Type B pancreatic cell (in vitro differentiated cells): ENCODE data around the gene GDAP2. TPM values are rescaled to one million over a fixed set of nuclear protein-coding genes. Genes with fewer than 3 reads are reported as not detected.
"Not testable (repeated sequence)": the region's sequence is repeated elsewhere in the genome, so short reads cannot be mapped to it uniquely, and the experiment has no call there.

Source experiments
- DNase-seq: peaks from one replicate; pipeline ENCODE4 v3.0.0; 2021; ENCODE audit warnings: mixed read lengths; ENCODE audit not compliant: unreplicated experiment; ENCODE audit errors: extremely low spot score
- H3K27ac Mint-ChIP-seq: 2 replicates; pipeline ENCODE4 v1.8.0; 2021; ENCODE audit warnings: mild to moderate bottlenecking, mixed read lengths
- H3K27me3 Mint-ChIP-seq: 2 replicates; pipeline ENCODE4 v1.8.0; 2021; ENCODE audit warnings: mixed read lengths
- H3K36me3 Mint-ChIP-seq: 2 replicates; pipeline ENCODE4 v1.8.0; 2021; ENCODE audit warnings: mixed read lengths
- H3K4me1 Mint-ChIP-seq: one replicate; pipeline ENCODE4 v1.8.0; 2021; ENCODE audit warnings: mixed read lengths; ENCODE audit not compliant: unreplicated experiment
- H3K4me3 Mint-ChIP-seq: 2 replicates; pipeline ENCODE4 v1.8.0; 2021; ENCODE audit warnings: mild to moderate bottlenecking, mixed read lengths
- H3K9me3 Mint-ChIP-seq: 2 replicates; pipeline ENCODE4 v1.8.0; 2021; ENCODE audit warnings: mixed read lengths
- CTCF ChIP-seq: fragments of 200-600 bp; sonication (generic); conservative IDR thresholded peaks from 2 replicates; pipeline ENCODE4 v1.5.0; 2021; ENCODE audit warnings: antibody characterized with exemption, mild to moderate bottlenecking
- total RNA-seq: library from RNA; stranded (reverse); gene quantifications from 2 replicates; pipeline ENCODE4 v1.2.1, GENCODE V29; 2021; ENCODE audit warnings: low replicate concordance

The GDAP2 gene
- total RNA-seq, 1 donor from 2014 or later = 20.4 TPM

GRCh38 chr1:117933769-117934168 is 4.3 kb upstream of the GDAP2 start:
- no peak for TF ChIP-seq CTCF
- Mint-ChIP-seq H3K27ac (no peak overlapping the region), H3K27me3 (no peaks in the 10 kb centered on the region), H3K36me3 (peaks cover 23% of the 10 kb centered on the region), H3K4me3 (no peak overlapping the region), H3K9me3 (no peaks in the 10 kb centered on the region), H3K4me1 (peaks cover 30% of the 10 kb centered on the region)
- no peak for DNase-seq

GRCh38 chr1:117932576-117932975 is 3.2 kb upstream of the GDAP2 start:
- Mint-ChIP-seq H3K9me3 (no peaks in the 10 kb centered on the region), H3K27ac (no peak overlapping the region), H3K4me1 (peaks cover 37% of the 10 kb centered on the region), H3K4me3 (peak overlapping the region; percentile 58), H3K36me3 (peaks cover 21% of the 10 kb centered on the region), H3K27me3 (no peaks in the 10 kb centered on the region)
- no peak for DNase-seq
- no peak for TF ChIP-seq CTCF

GRCh38 chr1:117930484-117930883 is 1.1 kb upstream of the GDAP2 start:
- Mint-ChIP-seq H3K4me1 (peaks cover 37% of the 10 kb centered on the region), H3K9me3 (no peaks in the 10 kb centered on the region), H3K36me3 (peaks cover 13% of the 10 kb centered on the region), H3K27me3 (no peaks in the 10 kb centered on the region), H3K4me3 (peak overlapping the region; percentile 98), H3K27ac (peak overlapping the region; percentile 64)
- TF ChIP-seq CTCF = no peak
- no peak for DNase-seq

- peaks cover 37% of the 10 kb centered on the region for H3K4me1 Mint-ChIP-seq
- no peak for DNase-seq
- H3K27ac Mint-ChIP-seq = peak overlapping the region; percentile 64
- TF ChIP-seq CTCF = no peak
- H3K36me3 Mint-ChIP-seq = peaks cover 13% of the 10 kb centered on the region
- no peaks in the 10 kb centered on the region for H3K9me3 Mint-ChIP-seq
- peak overlapping the region; percentile 98 for H3K4me3 Mint-ChIP-seq
- H3K27me3 Mint-ChIP-seq = no peaks in the 10 kb centered on the region
These were observed 689 bp upstream of the GDAP2 start for GRCh38 chr1:117930173-117930447.

GRCh38 chr1:117928881-117929342 is 509 bp downstream of the GDAP2 start:
- Mint-ChIP-seq H3K27ac (peak overlapping the region; percentile 64), H3K36me3 (peaks cover 12% of the 10 kb centered on the region), H3K9me3 (no peaks in the 10 kb centered on the region), H3K4me1 (peaks cover 37% of the 10 kb centered on the region), H3K4me3 (peak overlapping the region; percentile 98), H3K27me3 (no peaks in the 10 kb centered on the region)
- no peak for DNase-seq
- peak; percentile 31 for TF ChIP-seq CTCF

- H3K4me3 Mint-ChIP-seq = no peak overlapping the region
- H3K27me3 Mint-ChIP-seq = no peaks in the 10 kb centered on the region
- H3K27ac Mint-ChIP-seq = no peak overlapping the region
- peaks cover 22% of the 10 kb centered on the region for H3K4me1 Mint-ChIP-seq
- no peaks in the 10 kb centered on the region for H3K9me3 Mint-ChIP-seq
- no peak for TF ChIP-seq CTCF
- H3K36me3 Mint-ChIP-seq = peaks cover 8% of the 10 kb centered on the region
- DNase-seq = no peak
These were observed 3.4 kb downstream of the GDAP2 start for GRCh38 chr1:117925981-117926380.

GRCh38 chr1:117922717-117923116 is 6.7 kb downstream of the GDAP2 start:
- H3K4me3 Mint-ChIP-seq, H3K9me3 Mint-ChIP-seq, H3K27ac Mint-ChIP-seq, H3K27me3 Mint-ChIP-seq, H3K4me1 Mint-ChIP-seq, DNase-seq: not testable (repeated sequence)
- H3K36me3 Mint-ChIP-seq = peaks cover 21% of the 10 kb centered on the region
